Endothelial cell (in vitro differentiated cells): ENCODE measurements around the gene OR6M1. TPM values are rescaled to one million over a fixed set of nuclear protein-coding genes. Genes with fewer than 3 reads are reported as not detected.

ENCODE experiments used
- DNase-seq: peaks from one replicate; pipeline ENCODE4 v3.0.0; 2021; ENCODE audit warnings: low spot score
- H3K27ac Mint-ChIP-seq: one replicate; pipeline ENCODE4 v1.8.0; 2021; ENCODE audit warnings: mixed read lengths, inconsistent platforms; ENCODE audit not compliant: unreplicated experiment
- H3K27me3 Mint-ChIP-seq: one replicate; pipeline ENCODE4 v1.8.0; 2021; ENCODE audit warnings: mild to moderate bottlenecking, moderate library complexity, mixed read lengths, inconsistent platforms; ENCODE audit not compliant: unreplicated experiment
- H3K36me3 Mint-ChIP-seq: one replicate; pipeline ENCODE4 v1.8.0; 2021; ENCODE audit warnings: mild to moderate bottlenecking, low read depth, mixed read lengths, inconsistent platforms; ENCODE audit not compliant: unreplicated experiment
- H3K4me1 Mint-ChIP-seq: one replicate; pipeline ENCODE4 v1.8.0; 2021; ENCODE audit warnings: mild to moderate bottlenecking, mixed read lengths, inconsistent platforms; ENCODE audit not compliant: unreplicated experiment
- H3K4me3 Mint-ChIP-seq: one replicate; pipeline ENCODE4 v1.8.0; 2021; ENCODE audit warnings: mild to moderate bottlenecking, mixed read lengths, inconsistent platforms; ENCODE audit not compliant: unreplicated experiment
- H3K9me3 Mint-ChIP-seq: one replicate; pipeline ENCODE4 v1.8.0; 2021; ENCODE audit warnings: mixed read lengths, inconsistent platforms; ENCODE audit not compliant: unreplicated experiment
- total RNA-seq: library from RNA; stranded (reverse); fragmentation: NEBNext Ultra II Directional; extraction: Animal tissue kit (Norgen Biotek cat#: 25700); gene quantifications from one replicate; pipeline ENCODE4 v1.2.1, GENCODE V29; 2021; ENCODE audit not compliant: unreplicated experiment
- TF ChIP-seq, protein P1 (sequence below): fragments of 200-600 bp; sonication (generic); IDR thresholded peaks from one replicate; pipeline ENCODE4 v1.5.0; 2021; ENCODE audit warnings: antibody characterized with exemption; ENCODE audit not compliant: unreplicated experiment

The OR6M1 gene
- total RNA-seq, 1 donor from 2014 or later, result not detected

DNA sequence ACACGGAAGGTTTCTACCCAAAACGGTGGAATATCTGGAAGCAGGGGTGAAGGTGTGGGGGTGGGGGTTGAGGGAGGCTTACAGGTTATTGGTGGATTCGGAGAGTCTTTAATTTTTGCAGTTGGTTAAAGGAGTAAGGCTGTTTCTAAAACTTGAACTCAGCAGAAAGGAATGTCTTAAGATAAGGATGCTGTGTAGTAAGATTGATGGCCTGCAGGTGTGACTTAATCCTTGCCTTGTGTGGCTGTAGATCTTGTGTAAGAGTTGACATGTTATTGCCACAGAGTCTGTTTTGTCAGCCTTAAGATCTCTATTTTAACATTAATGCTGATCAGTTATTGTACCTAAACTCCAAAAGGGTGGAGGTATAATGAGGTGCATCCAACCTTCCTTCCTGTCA, 16.4 kb upstream of the OR6M1 start:
- Mint-ChIP-seq H3K36me3 (no peaks in the 10 kb centered on the region), H3K9me3 (no peaks in the 10 kb centered on the region)

GRCh38 chr11:123822032-123822431, 15.9 kb upstream of the OR6M1 start:
- H3K4me3 Mint-ChIP-seq, result no peak overlapping the region

More for the DNA sequence above, 16.4 kb upstream of the OR6M1 start:
- no peak overlapping the region for H3K4me3 Mint-ChIP-seq
- TF ChIP-seq, protein P1, sequence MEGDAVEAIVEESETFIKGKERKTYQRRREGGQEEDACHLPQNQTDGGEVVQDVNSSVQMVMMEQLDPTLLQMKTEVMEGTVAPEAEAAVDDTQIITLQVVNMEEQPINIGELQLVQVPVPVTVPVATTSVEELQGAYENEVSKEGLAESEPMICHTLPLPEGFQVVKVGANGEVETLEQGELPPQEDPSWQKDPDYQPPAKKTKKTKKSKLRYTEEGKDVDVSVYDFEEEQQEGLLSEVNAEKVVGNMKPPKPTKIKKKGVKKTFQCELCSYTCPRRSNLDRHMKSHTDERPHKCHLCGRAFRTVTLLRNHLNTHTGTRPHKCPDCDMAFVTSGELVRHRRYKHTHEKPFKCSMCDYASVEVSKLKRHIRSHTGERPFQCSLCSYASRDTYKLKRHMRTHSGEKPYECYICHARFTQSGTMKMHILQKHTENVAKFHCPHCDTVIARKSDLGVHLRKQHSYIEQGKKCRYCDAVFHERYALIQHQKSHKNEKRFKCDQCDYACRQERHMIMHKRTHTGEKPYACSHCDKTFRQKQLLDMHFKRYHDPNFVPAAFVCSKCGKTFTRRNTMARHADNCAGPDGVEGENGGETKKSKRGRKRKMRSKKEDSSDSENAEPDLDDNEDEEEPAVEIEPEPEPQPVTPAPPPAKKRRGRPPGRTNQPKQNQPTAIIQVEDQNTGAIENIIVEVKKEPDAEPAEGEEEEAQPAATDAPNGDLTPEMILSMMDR, result no peak
- H3K4me1 Mint-ChIP-seq, result no peaks in the 10 kb centered on the region
- H3K27ac Mint-ChIP-seq, result no peak overlapping the region
- DNase-seq, result no peak
- peaks cover 1% of the 10 kb centered on the region for H3K27me3 Mint-ChIP-seq

GRCh38 chr11:123815122-123815521, 9.0 kb upstream of the OR6M1 start:
- no peak overlapping the region for H3K27ac Mint-ChIP-seq
- H3K36me3 Mint-ChIP-seq, result no peaks in the 10 kb centered on the region
- no peak overlapping the region for H3K4me3 Mint-ChIP-seq
- TF ChIP-seq, protein P1, result no peak
- no peaks in the 10 kb centered on the region for H3K4me1 Mint-ChIP-seq
- DNase-seq, result no peak
- H3K27me3 Mint-ChIP-seq, result no peaks in the 10 kb centered on the region
- no peaks in the 10 kb centered on the region for H3K9me3 Mint-ChIP-seq

More at GRCh38 chr11:123822032-123822431, 15.9 kb upstream of the OR6M1 start:
- TF ChIP-seq, protein P1, result no peak
- H3K36me3 Mint-ChIP-seq, result no peaks in the 10 kb centered on the region
- H3K4me1 Mint-ChIP-seq, result no peaks in the 10 kb centered on the region
- no peak overlapping the region for H3K27ac Mint-ChIP-seq
- H3K9me3 Mint-ChIP-seq, result no peaks in the 10 kb centered on the region
- DNase-seq, result no peak
- H3K27me3 Mint-ChIP-seq, result no peaks in the 10 kb centered on the region

- no peaks in the 10 kb centered on the region for H3K36me3 Mint-ChIP-seq
- no peaks in the 10 kb centered on the region for H3K9me3 Mint-ChIP-seq
- no peak for DNase-seq
- no peaks in the 10 kb centered on the region for H3K27me3 Mint-ChIP-seq
- TF ChIP-seq, protein P1, result no peak
- no peak overlapping the region for H3K27ac Mint-ChIP-seq
- no peak overlapping the region for H3K4me3 Mint-ChIP-seq
- peaks cover 11% of the 10 kb centered on the region for H3K4me1 Mint-ChIP-seq
Observed at GRCh38 chr11:123801765-123802164, 4.4 kb downstream of the OR6M1 start.

- H3K36me3 Mint-ChIP-seq, result peaks cover 7% of the 10 kb centered on the region
- H3K4me1 Mint-ChIP-seq, result peaks cover 11% of the 10 kb centered on the region
- no peaks in the 10 kb centered on the region for H3K27me3 Mint-ChIP-seq
- no peaks in the 10 kb centered on the region for H3K9me3 Mint-ChIP-seq
- TF ChIP-seq, protein P1, result no peak
- no peak overlapping the region for H3K27ac Mint-ChIP-seq
- no peak for DNase-seq
- no peak overlapping the region for H3K4me3 Mint-ChIP-seq
Observed at GRCh38 chr11:123800036-123800435, 6.1 kb downstream of the OR6M1 start.
